ENCODE measurements around the gene SSU72. TPM values are rescaled to one million over a fixed set of nuclear protein-coding genes. Genes with fewer than 3 reads are reported as not detected.
A peak's percentile ranks its signal among the peaks of the same experiment; 100 is the strongest.

Gene SSU72
- total RNA-seq, 1 experiment from 2014 or later, result 169 TPM

DNA sequence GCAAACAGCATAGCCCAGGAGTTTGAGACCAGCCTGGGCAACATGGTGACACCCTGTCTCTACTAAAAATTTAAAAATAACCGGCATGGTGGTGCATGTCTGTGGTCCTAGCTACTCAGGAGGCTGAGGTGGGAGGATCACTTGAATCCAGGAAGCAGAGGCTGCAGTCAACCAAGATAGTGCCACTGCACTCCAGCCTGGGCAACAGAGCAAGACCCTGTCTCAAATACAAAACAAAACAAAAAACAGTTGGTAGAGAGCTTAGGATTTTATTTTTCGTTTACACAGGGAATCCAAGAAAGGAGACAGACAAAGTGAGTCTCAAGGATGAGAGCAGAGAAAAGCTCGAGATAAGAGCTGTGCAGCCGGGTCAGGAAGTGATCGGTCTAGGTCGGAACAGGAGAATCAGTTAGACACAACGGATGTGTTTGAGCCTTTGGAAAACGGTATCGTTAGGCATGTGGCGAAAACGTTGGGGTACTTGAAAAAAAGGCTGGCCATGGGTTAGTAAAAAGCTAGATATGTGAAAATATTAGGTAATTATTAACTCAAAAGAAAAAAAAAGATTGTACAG lies 38.9 kb upstream of the SSU72 start:
- in situ Hi-C loops (cut with HindIII; ENCODE audit: low sequenced_read_pairs), result no loop called here
- no peak for DNase-seq (ENCODE audit: low spot score)

GRCh38 chr1:1612104-1612400 lies 37.4 kb upstream of the SSU72 start:
- no peak for DNase-seq (ENCODE audit: low spot score)
- in situ Hi-C loops (cut with HindIII; ENCODE audit: low sequenced_read_pairs), result no loop called here

- in situ Hi-C loops (cut with HindIII; ENCODE audit: low sequenced_read_pairs), result no loop called here
- DNase-seq (ENCODE audit: low spot score), result no peak
These were observed 36.1 kb upstream of the SSU72 start for GRCh38 chr1:1610796-1611195.

DNA sequence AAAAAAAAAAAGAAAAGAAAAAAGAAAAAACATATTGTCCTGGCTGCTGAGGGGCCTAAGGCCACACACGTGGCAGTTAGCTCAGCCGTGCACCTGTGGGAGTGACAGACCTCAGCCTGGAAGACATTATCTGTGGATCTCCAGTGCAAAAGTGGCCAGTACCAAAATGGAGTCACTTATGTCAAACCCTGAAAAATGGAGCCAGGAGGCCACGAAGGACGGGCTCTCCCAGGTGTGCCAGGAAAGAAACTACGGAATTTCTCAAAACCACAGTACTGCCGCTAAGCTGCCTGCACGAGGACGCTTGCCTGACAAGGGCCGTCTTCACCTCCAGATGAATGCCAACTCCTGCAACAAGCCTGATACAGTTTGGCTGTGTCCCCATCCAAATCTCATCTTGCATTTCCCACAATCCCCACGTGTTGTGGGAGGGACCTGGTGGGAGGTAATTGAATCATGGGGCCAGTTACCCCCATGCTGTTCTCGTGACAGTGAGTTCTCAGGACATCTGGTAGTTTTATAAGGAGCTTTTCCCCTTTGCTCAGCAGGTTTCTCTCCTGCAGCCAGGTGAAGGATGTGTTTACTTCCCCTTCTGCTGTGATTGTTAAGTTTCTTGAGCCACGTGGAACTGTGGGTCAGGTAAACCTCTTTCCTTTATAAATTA lies 35.3 kb upstream of the SSU72 start:
- DNase-seq (ENCODE audit: low spot score), result no peak
- in situ Hi-C loops (cut with HindIII; ENCODE audit: low sequenced_read_pairs), result no loop called here

DNA sequence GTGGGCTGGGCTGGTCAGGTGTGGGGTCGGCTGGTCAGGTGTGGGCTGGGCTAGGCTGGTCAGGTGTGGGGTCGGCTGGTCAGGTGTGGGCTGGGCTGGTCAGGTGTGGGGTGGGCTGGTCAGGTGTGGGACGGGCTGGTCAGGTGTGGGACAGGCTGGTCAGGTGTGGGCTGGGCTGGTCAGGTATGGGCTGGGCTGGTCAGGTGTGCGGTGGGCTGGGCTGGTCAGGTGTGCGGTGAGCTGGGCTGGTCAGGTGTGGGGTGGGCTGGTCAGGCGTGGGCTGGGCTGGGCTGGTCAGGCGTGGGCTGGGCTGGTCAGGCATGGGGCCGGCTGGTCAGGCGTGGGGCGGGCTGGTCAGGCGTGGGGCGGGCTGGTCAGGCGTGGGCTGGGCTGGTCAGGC lies 31.6 kb upstream of the SSU72 start:
- in situ Hi-C loops (cut with HindIII; ENCODE audit: low sequenced_read_pairs), result no loop called here
- no peak for DNase-seq (ENCODE audit: low spot score)

DNA sequence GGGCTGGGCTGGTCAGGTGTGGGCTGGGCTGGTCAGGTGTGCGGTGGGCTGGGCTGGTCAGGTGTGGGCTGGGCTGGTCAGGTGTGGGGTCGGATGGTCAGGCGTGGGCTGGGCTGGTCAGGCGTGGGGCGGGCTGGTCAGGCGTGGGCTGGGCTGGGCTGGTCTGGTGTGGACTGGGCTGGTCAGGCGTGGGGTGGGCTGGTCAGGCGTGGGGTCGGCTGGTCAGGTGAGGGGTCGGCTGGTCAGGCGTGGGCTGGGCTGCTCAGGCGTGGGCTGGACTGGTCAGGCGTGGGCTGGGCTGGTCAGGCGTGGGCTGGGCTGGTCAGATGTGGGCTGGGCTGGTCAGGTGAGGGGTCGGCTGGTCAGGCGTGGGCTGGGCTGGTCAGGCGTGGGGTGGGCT lies 31.1 kb upstream of the SSU72 start:
- in situ Hi-C loops (cut with HindIII; ENCODE audit: low sequenced_read_pairs), result no loop called here
- no peak for DNase-seq (ENCODE audit: low spot score)

DNA sequence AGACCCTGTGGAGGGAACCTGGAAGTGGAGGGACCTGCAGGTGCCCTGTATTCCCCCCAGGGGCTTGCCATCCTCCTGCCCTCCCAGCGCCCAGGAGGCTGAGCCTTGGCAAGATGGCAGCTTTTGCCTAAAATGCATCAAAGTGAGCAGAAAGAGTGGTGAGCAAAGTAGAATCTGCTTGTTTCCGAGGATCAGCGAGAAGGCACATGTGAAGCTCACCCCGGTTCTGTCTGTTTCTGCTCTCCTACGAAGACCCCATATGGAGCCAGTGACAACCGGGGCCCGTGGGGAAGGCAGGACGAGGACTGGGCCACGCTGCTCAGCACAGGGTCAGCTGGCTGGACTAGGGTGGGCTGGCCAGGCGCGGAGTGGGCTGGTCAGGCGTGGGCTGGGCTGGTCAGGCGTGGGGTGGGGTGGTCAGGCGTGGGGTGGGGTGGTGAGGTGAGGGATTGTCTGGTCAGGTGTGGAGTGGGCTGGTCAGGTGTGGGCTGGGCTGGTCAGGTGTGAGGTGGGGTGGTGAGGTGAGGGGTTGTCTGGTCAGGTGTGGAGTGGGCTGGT lies 30.4 kb upstream of the SSU72 start:
- in situ Hi-C loops (cut with HindIII; ENCODE audit: low sequenced_read_pairs), result no loop called here
- DNase-seq (ENCODE audit: low spot score), result no peak

DNA sequence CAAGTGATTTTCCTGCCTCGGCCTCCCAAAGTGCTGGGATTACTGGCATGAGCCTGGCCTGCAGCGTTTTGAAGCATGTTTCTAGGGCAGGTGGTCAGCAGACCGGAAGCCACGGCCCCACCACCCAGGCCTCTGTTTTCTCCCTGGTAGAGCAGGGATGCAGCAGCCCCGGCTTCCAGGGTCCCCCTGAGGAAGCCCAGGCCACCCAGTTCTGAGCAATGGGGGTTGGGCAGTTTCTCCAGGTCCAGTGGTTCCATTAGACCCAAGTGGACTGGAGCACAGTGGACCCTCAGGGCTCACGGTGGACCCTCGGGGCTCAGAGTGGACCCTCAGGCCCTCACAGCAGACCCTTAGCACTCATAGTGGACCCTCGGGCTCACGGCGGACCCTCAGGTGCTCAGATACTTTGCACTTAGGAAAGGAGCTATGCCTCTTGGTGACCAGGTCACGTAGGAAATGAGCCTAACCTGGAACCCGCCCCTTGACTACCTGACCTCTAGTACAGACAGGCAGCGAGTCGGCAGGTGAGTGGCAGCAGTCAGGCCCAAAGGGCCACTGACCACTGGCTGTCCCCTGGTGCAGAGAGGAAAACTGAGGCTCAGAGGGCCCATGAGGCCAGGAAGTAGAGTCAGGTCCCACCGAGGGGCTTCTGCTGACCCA lies 29.8 kb upstream of the SSU72 start:
- no peak for DNase-seq (ENCODE audit: low spot score)
- in situ Hi-C loops (cut with HindIII; ENCODE audit: low sequenced_read_pairs), result no loop called here

DNA sequence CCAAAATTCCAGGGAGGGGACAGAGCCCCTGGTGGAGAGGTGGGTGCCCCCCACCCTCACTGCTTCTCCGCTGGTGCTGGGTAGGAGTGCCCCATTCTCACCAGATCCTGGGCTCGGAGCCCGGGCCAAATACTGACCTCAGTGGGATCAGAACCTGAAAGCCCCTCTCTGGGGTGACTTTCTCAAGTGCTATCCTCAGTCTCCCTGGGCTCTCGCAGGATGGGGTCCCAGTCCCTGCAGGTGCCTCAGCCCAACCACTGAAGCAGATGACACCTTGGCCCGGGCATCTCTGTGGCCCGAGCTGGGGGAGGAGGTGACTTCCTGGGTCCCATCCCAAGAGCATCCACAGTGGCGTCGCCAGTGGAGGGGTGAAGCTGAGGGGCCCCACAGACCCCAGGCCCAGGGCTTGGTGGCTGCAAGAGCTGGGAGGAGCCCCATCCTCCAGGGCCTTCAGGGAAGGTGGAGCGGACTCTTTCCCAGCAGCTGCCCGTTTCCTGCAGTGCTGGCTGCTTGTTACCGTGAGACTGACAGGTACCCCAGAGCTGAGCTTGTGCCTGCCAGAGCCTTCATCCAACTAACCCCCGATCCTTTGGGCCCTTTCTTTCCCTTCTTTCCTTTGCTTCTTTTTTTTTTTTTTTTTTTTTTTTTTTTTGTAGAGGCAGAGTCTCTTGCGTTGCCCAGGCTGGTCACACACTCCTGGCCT lies 29.2 kb upstream of the SSU72 start:
- DNase-seq (ENCODE audit: low spot score), result no peak
- in situ Hi-C loops (cut with HindIII; ENCODE audit: low sequenced_read_pairs), result no loop called here

- in situ Hi-C loops (cut with HindIII; ENCODE audit: low sequenced_read_pairs), result no loop called here
- no peak for DNase-seq (ENCODE audit: low spot score)
These were observed 28.4 kb upstream of the SSU72 start for GRCh38 chr1:1602968-1603506.

- DNase-seq (ENCODE audit: low spot score), result no peak
- in situ Hi-C loops (cut with HindIII; ENCODE audit: low sequenced_read_pairs), result no loop called here
These were observed 27.8 kb upstream of the SSU72 start for GRCh38 chr1:1602304-1602967.

GRCh38 chr1:1601564-1602303 lies 27.1 kb upstream of the SSU72 start:
- in situ Hi-C loops (cut with HindIII; ENCODE audit: low sequenced_read_pairs), result no loop called here
- DNase-seq (ENCODE audit: low spot score), result no peak

GRCh38 chr1:1600861-1601563 lies 26.3 kb upstream of the SSU72 start:
- no peak for DNase-seq (ENCODE audit: low spot score)
- in situ Hi-C loops (cut with HindIII; ENCODE audit: low sequenced_read_pairs), result no loop called here

GRCh38 chr1:1599935-1600860 lies 25.5 kb upstream of the SSU72 start, which contains the start of gene FNDC10:
Gene FNDC10 (minus strand): TSS chr1:1600135. CDS start chr1:1600015, 120 bp downstream.
- in situ Hi-C loops (cut with HindIII; ENCODE audit: low sequenced_read_pairs), result no loop called here

GRCh38 chr1:1599030-1599934 lies 24.6 kb upstream of the SSU72 start:
- peak; percentile 17 for DNase-seq (ENCODE audit: low spot score)
- in situ Hi-C loops (cut with HindIII; ENCODE audit: low sequenced_read_pairs), result no loop called here

More at GRCh38 chr1:1599935-1600860, 25.5 kb upstream of the SSU72 start, which contains the start of gene FNDC10:
- peak; percentile 26 for DNase-seq (ENCODE audit: low spot score)

DNA sequence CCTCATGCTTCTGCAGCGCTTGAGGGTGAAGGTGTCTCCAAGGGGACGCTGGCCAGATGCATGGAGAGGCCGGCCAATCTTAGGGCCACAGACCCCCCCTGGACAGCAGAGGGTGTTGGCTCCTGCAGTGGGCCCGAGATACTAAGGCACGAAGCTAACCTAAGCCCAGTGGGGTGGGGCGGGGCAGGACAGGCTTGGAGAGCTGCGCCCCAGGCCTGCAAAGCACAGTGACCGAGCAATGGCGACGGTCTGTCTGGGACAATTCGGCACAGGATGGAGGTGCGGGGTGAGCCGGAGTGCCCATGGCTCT lies 24.0 kb upstream of the SSU72 start:
- DNase-seq (ENCODE audit: low spot score), result no peak
- in situ Hi-C loops (cut with HindIII; ENCODE audit: low sequenced_read_pairs), result no loop called here

Measured in G401 (cell line).